Natural killer cell (primary cell): Measurements from ENCODE around the gene WDFY4. TPM values are rescaled to one million over a fixed set of nuclear protein-coding genes. Genes with fewer than 3 reads are reported as not detected.
"Not testable (repeated sequence)": the region's sequence is repeated elsewhere in the genome, so short reads cannot be mapped to it uniquely, and the experiment has no call there.

Source experiments
- ATAC-seq, 3 donors: fragments of 150-1000 bp in 2 of 3; fragments of 200-7000 bp in 1 of 3; cut with Tn5 transposase; 1 replicate in 1 of 3; 2 replicates in 2 of 3; pipeline ENCODE4 v1.10.0; 2021; ENCODE audit warnings: mild to moderate bottlenecking in 2 of 3, moderate library complexity in 2 of 3
- DNase-seq, 2 donors: peaks; one replicate each; pipeline versions ENCODE4 v3.0.0 to v3.0.0-alpha.2; 2013 to 2021; ENCODE audit warnings: mixed read lengths in 1 of 2
- H3K27ac ChIP-seq: one replicate; pipeline ENCODE4 v1.5.1; 2013; ENCODE audit warnings: mild to moderate bottlenecking, low read length
- H3K27me3 ChIP-seq: one replicate; pipeline ENCODE4 v1.6.1; 2013; ENCODE audit warnings: low read length; ENCODE audit not compliant: control insufficient read depth, insufficient read depth
- H3K36me3 ChIP-seq: one replicate; pipeline ENCODE4 v1.6.1; 2013; ENCODE audit warnings: low read length; ENCODE audit not compliant: control insufficient read depth, insufficient read depth
- H3K4me1 ChIP-seq: one replicate; pipeline ENCODE4 v1.6.1; 2013; ENCODE audit warnings: low read length; ENCODE audit not compliant: control insufficient read depth, insufficient read depth
- H3K4me3 ChIP-seq: one replicate; pipeline ENCODE4 v1.5.1; 2013; ENCODE audit warnings: low read length
- H3K9me3 ChIP-seq: one replicate; pipeline ENCODE4 v1.6.1; 2013; ENCODE audit warnings: low read length; ENCODE audit not compliant: control insufficient read depth, insufficient read depth
- H3K27ac Mint-ChIP-seq, 2 donors: one replicate each; pipeline ENCODE4 v1.8.0; 2022; ENCODE audit warnings: mild to moderate bottlenecking in 2 of 2, mixed read lengths in 2 of 2, moderate library complexity in 1 of 2
- H3K27me3 Mint-ChIP-seq, 2 donors: one replicate each; pipeline ENCODE4 v1.8.0; 2022; ENCODE audit warnings: low read depth in 2 of 2, mixed read lengths in 2 of 2
- H3K36me3 Mint-ChIP-seq: one replicate; pipeline ENCODE4 v1.8.0; 2022; ENCODE audit warnings: mixed read lengths
- H3K4me1 Mint-ChIP-seq, 2 donors: one replicate each; pipeline ENCODE4 v1.8.0; 2022; ENCODE audit warnings: mixed read lengths in 2 of 2
- H3K4me3 Mint-ChIP-seq: one replicate; pipeline ENCODE4 v1.8.0; 2022; ENCODE audit warnings: mild to moderate bottlenecking, moderate library complexity, mixed read lengths
- H3K9me3 Mint-ChIP-seq, 2 donors: one replicate each; pipeline ENCODE4 v1.8.0; 2022; ENCODE audit warnings: mixed read lengths in 2 of 2
- CTCF ChIP-seq: fragments of 200-600 bp; IDR thresholded peaks from one replicate; pipeline ENCODE4 v1.8.0; 2022; ENCODE audit warnings: antibody characterized with exemption
- WGBS: methylation state at CpG from one replicate; pipeline ENCODE4 v1.1.7; 2013; ENCODE audit warnings: missing lambda C conversion rate; ENCODE audit not compliant: insufficient coverage; 5-methylcytosine and 5-hydroxymethylcytosine counted together
- intact Hi-C: fragments of 100-400 bp; cut with micrococcal nuclease; formaldehyde crosslinking; loops from one replicate; pipeline ENCODE4 v1.14.2; 2022
- total RNA-seq, 4 donors: library from RNA; stranded (reverse); fragments of 120-200 nt in 1 of 4; gene quantifications; one replicate each; pipeline versions ENCODE4 v1.2.3 to v1.2.4, GENCODE V29; 2013 to 2022

Gene WDFY4
- total RNA-seq, 3 donors from 2014 or later (not counting 1 experiment from before 2014, with no cell fraction given): 1.7 to 8.4 (median 3.5) TPM

DNA sequence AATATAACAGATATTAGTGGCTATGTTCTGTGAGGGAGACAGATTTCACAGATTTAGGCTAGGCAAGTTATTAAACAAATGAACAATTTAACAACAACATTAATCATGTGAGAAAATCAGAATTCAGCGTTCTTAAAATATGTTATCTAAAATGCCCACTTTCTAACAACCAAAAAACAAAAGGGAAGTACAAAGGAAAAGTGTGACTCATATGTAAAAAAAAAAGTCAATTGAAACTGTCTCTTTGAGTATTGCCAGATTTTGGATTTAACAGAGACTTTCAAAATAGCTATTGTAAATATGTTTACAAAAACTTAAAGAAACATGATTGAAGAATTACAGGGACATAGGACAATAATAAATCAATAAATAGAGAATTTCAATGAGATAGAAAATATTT is 45.0 kb upstream of the WDFY4 start:
- WGBS: no CpG with 5 or more reads among the region's 1 CpG
- H3K4me1 ChIP-seq: peaks cover 7% of the 10 kb centered on the region
- peaks cover 14% of the 10 kb centered on the region for H3K36me3 Mint-ChIP-seq
- H3K4me1 Mint-ChIP-seq: peaks cover 4 to 6% of the 10 kb centered on the region in 2 donors
- DNase-seq: no peak
- H3K27me3 ChIP-seq: no peaks in the 10 kb centered on the region
- no peak overlapping the region for H3K27ac Mint-ChIP-seq
- no peak overlapping the region for H3K4me3 ChIP-seq
- no peaks in the 10 kb centered on the region for H3K9me3 ChIP-seq
- intact Hi-C loops: no loop called here
- peaks cover 19 to 22% of the 10 kb centered on the region in 2 donors for H3K27me3 Mint-ChIP-seq
- no peak overlapping the region for H3K4me3 Mint-ChIP-seq
- no peaks in the 10 kb centered on the region for H3K36me3 ChIP-seq
- ATAC-seq: no peak
- no peak for TF ChIP-seq CTCF
- peaks cover 0 to 2% of the 10 kb centered on the region in 2 donors for H3K9me3 Mint-ChIP-seq
- no peak overlapping the region for H3K27ac ChIP-seq

DNA sequence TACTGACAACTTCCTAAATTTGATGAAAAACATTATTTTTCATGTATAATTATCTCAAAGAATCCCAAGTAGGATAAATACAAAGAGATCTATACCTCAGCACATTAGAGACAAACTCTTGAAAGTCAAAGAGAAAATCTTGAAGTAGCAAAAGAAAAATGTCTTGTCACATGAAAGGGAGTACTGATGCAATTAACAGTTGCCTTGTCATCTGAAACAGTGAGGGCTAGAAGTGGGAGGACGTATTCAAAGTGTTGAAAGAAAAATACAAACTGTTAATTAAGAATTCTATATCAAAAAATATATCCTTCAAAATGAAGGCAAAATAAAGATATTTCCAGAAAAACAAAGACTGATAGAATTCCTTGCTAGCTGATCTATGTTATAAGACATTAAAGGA is 44.3 kb upstream of the WDFY4 start:
- Mint-ChIP-seq H3K36me3 (peaks cover 14% of the 10 kb centered on the region), H3K27ac (no peak overlapping the region), H3K4me3 (no peak overlapping the region), H3K9me3 (peaks cover 0 to 2% of the 10 kb centered on the region in 2 donors), H3K27me3 (peaks cover 19 to 22% of the 10 kb centered on the region in 2 donors), H3K4me1 (peaks cover 0 to 3% of the 10 kb centered on the region in 2 donors)
- no peaks in the 10 kb centered on the region for H3K4me1 ChIP-seq
- H3K9me3 ChIP-seq: no peaks in the 10 kb centered on the region
- TF ChIP-seq CTCF: no peak
- no peak overlapping the region for H3K27ac ChIP-seq
- no peaks in the 10 kb centered on the region for H3K36me3 ChIP-seq
- ATAC-seq: no peak
- DNase-seq: no peak
- H3K4me3 ChIP-seq: no peak overlapping the region
- intact Hi-C loops: no loop called here
- no CpG with 5 or more reads among the region's 1 CpG for WGBS
- H3K27me3 ChIP-seq: no peaks in the 10 kb centered on the region

DNA sequence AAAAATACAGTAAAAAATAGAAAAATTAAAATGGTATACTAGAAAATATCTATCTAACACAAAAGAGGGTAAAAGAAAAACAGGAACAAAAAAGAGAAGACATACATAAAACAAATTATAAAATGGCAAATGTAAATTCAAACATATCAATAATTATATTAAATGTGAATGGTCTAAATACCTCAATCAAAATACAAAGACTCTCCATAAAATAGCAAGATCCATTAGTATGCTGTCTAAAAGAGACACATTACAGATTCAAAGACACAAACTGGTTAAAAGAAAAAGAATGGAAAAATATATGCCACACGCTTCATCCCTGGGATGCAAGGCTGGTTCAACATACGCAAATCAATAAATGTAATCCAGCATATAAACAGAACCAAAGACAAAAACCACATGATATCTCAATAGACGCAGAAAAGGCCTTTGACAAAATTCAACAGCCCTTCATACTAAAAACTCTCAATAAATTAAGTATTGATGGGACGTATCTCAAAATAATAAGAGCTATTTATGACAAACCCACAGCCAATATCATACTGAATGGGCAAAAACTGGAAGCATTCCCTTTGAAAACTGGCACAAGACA is 43.5 kb upstream of the WDFY4 start:
- H3K4me1 ChIP-seq, H3K4me1 Mint-ChIP-seq, H3K27me3 ChIP-seq, H3K4me3 ChIP-seq, intact Hi-C loops, H3K27ac Mint-ChIP-seq, H3K9me3 Mint-ChIP-seq, H3K4me3 Mint-ChIP-seq, ATAC-seq, H3K9me3 ChIP-seq, H3K27ac ChIP-seq, H3K36me3 ChIP-seq, DNase-seq: not testable (repeated sequence)
- peaks cover 14% of the 10 kb centered on the region for H3K36me3 Mint-ChIP-seq
- 100% methylated on average over 2 of the region's 4 CpGs for WGBS
- peaks cover 19 to 26% of the 10 kb centered on the region in 2 donors for H3K27me3 Mint-ChIP-seq

DNA sequence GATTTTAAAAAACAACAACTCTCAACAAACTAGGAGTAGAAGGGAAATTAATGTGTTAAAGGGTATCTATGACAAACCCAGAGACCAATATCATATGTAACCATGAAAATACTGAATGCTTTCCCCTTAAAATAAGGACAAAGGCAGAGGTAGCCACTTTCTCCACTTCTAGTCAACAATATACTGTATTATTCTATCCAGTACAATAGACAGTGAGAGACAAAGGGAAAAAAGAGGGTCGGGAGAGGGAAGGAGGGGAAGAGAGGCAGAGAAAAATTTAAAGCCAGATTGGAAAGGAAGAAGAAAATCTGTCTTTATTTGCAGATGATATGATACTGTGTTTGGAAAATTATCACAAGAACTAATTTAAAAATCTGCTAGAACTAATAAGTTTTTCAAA is 39.1 kb upstream of the WDFY4 start:
- H3K27ac Mint-ChIP-seq: no peak overlapping the region
- H3K36me3 ChIP-seq: no peaks in the 10 kb centered on the region
- no peak for TF ChIP-seq CTCF
- no peaks in the 10 kb centered on the region for H3K4me1 ChIP-seq
- H3K27me3 ChIP-seq: no peaks in the 10 kb centered on the region
- ATAC-seq (no peak), DNase-seq (no peak)
- 88% methylated on average over 1 of the region's 1 CpG for WGBS
- H3K4me3 ChIP-seq: no peak overlapping the region
- H3K9me3 ChIP-seq: no peaks in the 10 kb centered on the region
- no peaks in the 10 kb centered on the region for H3K36me3 Mint-ChIP-seq
- peaks cover 0 to 2% of the 10 kb centered on the region in 2 donors for H3K9me3 Mint-ChIP-seq
- peaks cover 7 to 12% of the 10 kb centered on the region in 2 donors for H3K4me1 Mint-ChIP-seq
- peaks cover 0 to 14% of the 10 kb centered on the region in 2 donors for H3K27me3 Mint-ChIP-seq
- H3K4me3 Mint-ChIP-seq: no peak overlapping the region
- H3K27ac ChIP-seq: no peak overlapping the region
- intact Hi-C loops: no loop called here

GRCh38 chr10:48647073-48647472 is 37.6 kb upstream of the WDFY4 start:
- intact Hi-C loops, H3K36me3 ChIP-seq, H3K4me3 ChIP-seq, H3K9me3 Mint-ChIP-seq, H3K27ac ChIP-seq, H3K27ac Mint-ChIP-seq, H3K36me3 Mint-ChIP-seq, H3K4me1 ChIP-seq, H3K4me3 Mint-ChIP-seq, H3K27me3 ChIP-seq, DNase-seq, ATAC-seq, H3K9me3 ChIP-seq: not testable (repeated sequence)
- Mint-ChIP-seq H3K4me1 (peaks cover 7 to 12% of the 10 kb centered on the region in 2 donors), H3K27me3 (peaks cover 6 to 21% of the 10 kb centered on the region in 2 donors)
- 91% methylated on average over 6 of the region's 7 CpGs for WGBS
